Hepatocyte (in vitro differentiated cells): Measurements from ENCODE around the gene SLC25A13. TPM values are rescaled to one million over a fixed set of nuclear protein-coding genes. Genes with fewer than 3 reads are reported as not detected.
A peak's percentile ranks its signal among the peaks of the same experiment; 100 is the strongest.
"Not testable (repeated sequence)": the region's sequence is repeated elsewhere in the genome, so short reads cannot be mapped to it uniquely, and the experiment has no call there.

Source experiments
- DNase-seq: peaks from one replicate; pipeline ENCODE4 v3.0.0-alpha.2; 2016; ENCODE audit warnings: low spot score
- H2AFZ ChIP-seq: fragments of 200-600 bp; sonication (generic); 2 replicates; pipeline ENCODE4 v1.6.0; 2016; ENCODE audit warnings: antibody characterized with exemption, mild to moderate bottlenecking
- H3K27ac ChIP-seq: fragments of 200-600 bp; sonication (generic); 2 replicates; pipeline ENCODE4 v1.5.1; 2016; ENCODE audit warnings: mild to moderate bottlenecking
- H3K27me3 ChIP-seq: fragments of 200-600 bp; sonication (generic); 2 replicates; pipeline ENCODE4 v1.6.1; 2016
- H3K36me3 ChIP-seq: fragments of 200-600 bp; sonication (generic); replicated peaks from 2 replicates; pipeline ENCODE4 v1.5.1; 2016; ENCODE audit warnings: low read depth; ENCODE audit not compliant: insufficient read depth
- H3K4me1 ChIP-seq: fragments of 200-600 bp; sonication (generic); 2 replicates; pipeline ENCODE4 v1.5.1; 2016; ENCODE audit warnings: mild to moderate bottlenecking, moderate library complexity; ENCODE audit not compliant: insufficient read depth
- H3K4me2 ChIP-seq: fragments of 200-600 bp; sonication (generic); 2 replicates; pipeline ENCODE4 v1.6.0; 2016
- H3K4me3 ChIP-seq: fragments of 200-600 bp; sonication (generic); 2 replicates; pipeline ENCODE4 v1.5.1; 2016; ENCODE audit warnings: mild to moderate bottlenecking
- H3K79me2 ChIP-seq: fragments of 200-600 bp; sonication (generic); 2 replicates; pipeline ENCODE4 v1.6.0; 2017; ENCODE audit warnings: mild to moderate bottlenecking
- H3K9me2 ChIP-seq: fragments of 200-600 bp; sonication (generic); replicated peaks from 2 replicates; pipeline ENCODE4 v1.6.0; 2017; ENCODE audit warnings: mild to moderate bottlenecking; ENCODE audit not compliant: insufficient read depth
- H3K9me3 ChIP-seq: fragments of 200-600 bp; sonication (generic); 2 replicates; pipeline ENCODE4 v1.5.1; 2016; ENCODE audit warnings: low read depth, mild to moderate bottlenecking
- H4K20me1 ChIP-seq: fragments of 200-600 bp; sonication (generic); 2 replicates; pipeline ENCODE4 v1.6.0; 2016; ENCODE audit warnings: mild to moderate bottlenecking; ENCODE audit not compliant: insufficient read depth, poor library complexity, severe bottlenecking
- EZH2 ChIP-seq: fragments of 200-600 bp; sonication (generic); IDR thresholded peaks from 2 replicates; pipeline ENCODE4 v1.6.1; 2016; ENCODE audit warnings: antibody characterized with exemption, mild to moderate bottlenecking, borderline replicate concordance
- EZH2phosphoT487 ChIP-seq: fragments of 200-600 bp; sonication (generic); IDR thresholded peaks from one replicate; pipeline ENCODE4 v1.6.1; 2018; ENCODE audit warnings: antibody characterized with exemption, mild to moderate bottlenecking, low read depth, moderate library complexity; ENCODE audit not compliant: unreplicated experiment, severe bottlenecking
- WGBS: methylation state at CpG from one replicate; pipeline ENCODE4 v1.1.6; 2016; ENCODE audit warnings: low lambda C conversion rate; ENCODE audit errors: missing lambda C conversion rate; 5-methylcytosine and 5-hydroxymethylcytosine counted together
- polyA plus RNA-seq: library from polyadenylated mRNA; unstranded; fragments of >200 nt; fragmentation: Nextera tagmentation; extraction: Ambion mirVana; gene quantifications from 2 replicates; pipeline ENCODE4 v1.2.1, GENCODE V29; 2016
- total RNA-seq: library from RNA; depleted of rRNA; stranded (reverse); fragments of >200 nt; gene quantifications from 2 replicates; pipeline ENCODE4 v1.2.3, GENCODE V29; 2014
- TF ChIP-seq, protein P1 (sequence below): fragments of 200-600 bp; sonication (generic); IDR thresholded peaks from 2 replicates; pipeline ENCODE4 v1.5.1; 2016; ENCODE audit warnings: antibody characterized with exemption, mild to moderate bottlenecking; ENCODE audit not compliant: poor library complexity

Gene SLC25A13
- total and polyA plus RNA-seq, 2 experiments from 2014 or later, result 37.5 to 55.1 TPM

DNA sequence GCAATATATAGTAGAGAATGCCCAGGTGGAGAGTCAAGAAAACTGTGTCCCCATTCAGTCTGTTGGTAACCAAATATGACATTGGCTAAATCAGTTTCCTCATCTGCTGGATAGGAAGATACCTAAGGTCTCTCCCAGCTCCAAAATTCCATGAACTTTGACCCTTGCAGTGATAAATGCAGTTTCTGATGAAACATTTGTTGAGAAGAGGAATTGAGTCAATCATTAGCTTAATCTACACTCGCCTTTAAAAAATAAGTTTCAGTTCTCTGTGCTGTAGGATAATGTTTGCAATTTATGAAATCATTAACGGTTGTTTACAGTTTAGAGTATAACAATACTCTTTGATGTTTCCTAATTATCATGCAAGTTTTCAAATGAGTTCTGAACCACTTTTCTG is 38.0 kb upstream of the SLC25A13 start:
- H3K36me3 ChIP-seq, result no peaks in the 10 kb centered on the region
- H2AFZ ChIP-seq, result no peak overlapping the region
- H3K4me1 ChIP-seq, result no peaks in the 10 kb centered on the region
- WGBS, result 68% methylated on average over 2 of the region's 2 CpGs
- no peak overlapping the region for H3K4me3 ChIP-seq
- no peaks in the 10 kb centered on the region for H3K27me3 ChIP-seq
- no peaks in the 10 kb centered on the region for H3K9me2 ChIP-seq
- DNase-seq, result peak; percentile 9
- H3K4me2 ChIP-seq, result no peak overlapping the region
- H3K9me3 ChIP-seq, result no peaks in the 10 kb centered on the region
- no peak overlapping the region for H3K27ac ChIP-seq
- TF ChIP-seq EZH2 (no peak), EZH2phosphoT487 (no peak)
- TF ChIP-seq, protein P1, sequence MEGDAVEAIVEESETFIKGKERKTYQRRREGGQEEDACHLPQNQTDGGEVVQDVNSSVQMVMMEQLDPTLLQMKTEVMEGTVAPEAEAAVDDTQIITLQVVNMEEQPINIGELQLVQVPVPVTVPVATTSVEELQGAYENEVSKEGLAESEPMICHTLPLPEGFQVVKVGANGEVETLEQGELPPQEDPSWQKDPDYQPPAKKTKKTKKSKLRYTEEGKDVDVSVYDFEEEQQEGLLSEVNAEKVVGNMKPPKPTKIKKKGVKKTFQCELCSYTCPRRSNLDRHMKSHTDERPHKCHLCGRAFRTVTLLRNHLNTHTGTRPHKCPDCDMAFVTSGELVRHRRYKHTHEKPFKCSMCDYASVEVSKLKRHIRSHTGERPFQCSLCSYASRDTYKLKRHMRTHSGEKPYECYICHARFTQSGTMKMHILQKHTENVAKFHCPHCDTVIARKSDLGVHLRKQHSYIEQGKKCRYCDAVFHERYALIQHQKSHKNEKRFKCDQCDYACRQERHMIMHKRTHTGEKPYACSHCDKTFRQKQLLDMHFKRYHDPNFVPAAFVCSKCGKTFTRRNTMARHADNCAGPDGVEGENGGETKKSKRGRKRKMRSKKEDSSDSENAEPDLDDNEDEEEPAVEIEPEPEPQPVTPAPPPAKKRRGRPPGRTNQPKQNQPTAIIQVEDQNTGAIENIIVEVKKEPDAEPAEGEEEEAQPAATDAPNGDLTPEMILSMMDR, result no peak
- H4K20me1 ChIP-seq, result no peaks in the 10 kb centered on the region
- no peaks in the 10 kb centered on the region for H3K79me2 ChIP-seq

- not testable (repeated sequence) for H3K9me3 ChIP-seq, H3K4me3 ChIP-seq, H3K4me2 ChIP-seq, H3K27ac ChIP-seq, H3K4me1 ChIP-seq, H3K9me2 ChIP-seq, H4K20me1 ChIP-seq, H3K27me3 ChIP-seq, H2AFZ ChIP-seq, H3K36me3 ChIP-seq, DNase-seq, H3K79me2 ChIP-seq
- 97% methylated on average over 25 of the region's 25 CpGs for WGBS
These were observed 36.5 kb upstream of the SLC25A13 start for GRCh38 chr7:96358236-96358971.

DNA sequence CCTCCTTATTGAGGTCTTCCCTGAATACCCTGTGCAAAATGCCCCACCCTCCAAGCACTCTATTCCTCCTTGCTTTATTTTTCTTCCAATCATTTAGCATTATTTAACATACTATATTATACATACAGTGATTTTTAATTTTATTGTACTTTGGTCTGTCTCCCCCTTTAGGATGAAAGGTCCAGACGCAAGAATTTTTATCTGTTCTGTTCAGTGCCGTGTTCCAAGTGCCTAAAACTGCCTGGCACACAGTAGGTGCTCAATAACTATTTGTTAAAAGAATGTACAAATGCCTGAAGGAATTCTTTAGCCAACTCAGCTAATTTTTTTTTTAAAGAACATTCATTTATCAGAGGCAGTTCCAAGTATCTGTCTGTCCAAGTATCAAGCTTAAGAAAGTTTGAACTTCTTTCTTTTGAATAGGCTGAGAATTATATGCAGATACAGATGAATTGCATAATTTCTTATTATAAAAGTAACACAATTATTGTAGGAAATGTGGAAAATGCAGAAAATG is 34.1 kb upstream of the SLC25A13 start:
- H3K79me2 ChIP-seq, result no peaks in the 10 kb centered on the region

DNA sequence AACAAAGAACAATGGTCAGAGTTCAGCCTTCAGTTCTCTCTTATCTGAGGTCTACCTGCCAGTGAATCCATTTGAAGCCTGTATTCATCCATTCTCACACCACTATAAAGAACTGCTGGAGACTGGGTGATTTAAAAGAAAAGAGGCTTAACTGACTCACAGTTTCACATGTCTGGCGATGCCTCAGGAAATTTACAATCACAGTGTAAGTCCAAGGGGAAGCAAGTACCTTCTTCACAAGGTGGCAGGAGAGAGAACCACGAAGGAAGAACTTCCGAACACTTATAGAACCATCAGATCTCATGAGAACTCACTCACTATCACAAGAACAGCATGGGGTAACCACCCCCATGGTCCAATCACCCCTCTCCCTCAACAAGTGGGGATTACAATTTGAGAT is 33.0 kb upstream of the SLC25A13 start:
- no peak overlapping the region for H3K4me2 ChIP-seq
- H3K36me3 ChIP-seq, result no peaks in the 10 kb centered on the region
- no peak for DNase-seq
- no peak overlapping the region for H3K4me3 ChIP-seq
- no peak for TF ChIP-seq EZH2
- TF ChIP-seq, protein P1, result no peak
- TF ChIP-seq EZH2phosphoT487, result no peak
- H3K27ac ChIP-seq, result no peak overlapping the region
- H3K9me2 ChIP-seq, result no peaks in the 10 kb centered on the region
- H3K79me2 ChIP-seq, result no peaks in the 10 kb centered on the region
- no peaks in the 10 kb centered on the region for H4K20me1 ChIP-seq
- no peak overlapping the region for H2AFZ ChIP-seq
- H3K9me3 ChIP-seq, result no peaks in the 10 kb centered on the region
- H3K4me1 ChIP-seq, result no peaks in the 10 kb centered on the region
- no peaks in the 10 kb centered on the region for H3K27me3 ChIP-seq
- WGBS, result 57% methylated on average over 3 of the region's 3 CpGs

More for the DNA sequence above, 34.1 kb upstream of the SLC25A13 start:
- no peaks in the 10 kb centered on the region for H3K9me2 ChIP-seq
- no peak overlapping the region for H3K27ac ChIP-seq
- no peaks in the 10 kb centered on the region for H3K36me3 ChIP-seq
- no peak for DNase-seq
- H3K4me1 ChIP-seq, result no peaks in the 10 kb centered on the region
- H4K20me1 ChIP-seq, result no peaks in the 10 kb centered on the region
- 55% methylated on average over 2 of the region's 2 CpGs for WGBS
- no peak for TF ChIP-seq EZH2phosphoT487
- TF ChIP-seq, protein P1, result no peak
- TF ChIP-seq EZH2, result no peak
- H2AFZ ChIP-seq, result no peak overlapping the region
- no peak overlapping the region for H3K4me3 ChIP-seq
- H3K27me3 ChIP-seq, result no peaks in the 10 kb centered on the region
- no peak overlapping the region for H3K4me2 ChIP-seq
- H3K9me3 ChIP-seq, result no peaks in the 10 kb centered on the region
